HepG2 (cell line): ENCODE results near the gene DRC7. TPM values are rescaled to one million over a fixed set of nuclear protein-coding genes. Genes with fewer than 3 reads are reported as not detected.

Experiments
- ATAC-seq: fragments of 200-7000 bp; cut with Tn5 transposase; 3 replicates; pipeline ENCODE4 v1.9.1; 2020; ENCODE audit warnings: mild to moderate bottlenecking, moderate library complexity
- BruUV-seq: library from RNA; stranded (reverse); fragments of 400-500 nt; replicated peaks from 2 replicates; lab custom pipeline; 2021; lab: Mats Ljungman, UMichigan
- CTCF ChIA-PET: fragments of 300-600 bp; formaldehyde crosslinking; extraction: SDS; loops from one replicate; lab custom pipeline; 2021; ENCODE audit warnings: low total read pairs, inconsistent platforms, low intra/inter-chr PET ratio; lab: Yijun Ruan, JAX
- POLR2A ChIA-PET: fragments of 350-600 bp; sonication (Branson Sonifier 250); formaldehyde crosslinking; loops from one replicate; lab custom pipeline; 2020; ENCODE audit warnings: antibody characterized with exemption, inconsistent platforms; lab: Yijun Ruan, JAX
- DNase-seq: peaks from one replicate; pipeline ENCODE4 v3.0.0-alpha.2; 2015; ENCODE audit warnings: low spot score
- FAIRE-seq: peaks from 3 replicates; lab custom pipeline; 2011; peaks lifted over from hg19 to GRCh38; lab: Jason Lieb, UNC
- H2AFZ ChIP-seq: one replicate; pipeline ENCODE4 v1.6.1; 2011; ENCODE audit warnings: low read length, inconsistent platforms
- H3K27ac ChIP-seq: fragments of 300-600 bp; 3 replicates; pipeline ENCODE4 v1.8.0; 2011; ENCODE audit warnings: mixed run types, mild to moderate bottlenecking, mixed read lengths, low read length, inconsistent platforms; ENCODE audit not compliant: insufficient read depth; ENCODE audit errors: extremely low read length
- H3K27me3 ChIP-seq, 2 experiments: fragments of 200-600 bp in 1 of 2; 2 replicates in 1 of 2; 3 replicates in 1 of 2; pipeline versions ENCODE4 v1.6.0 to v1.8.0; 2011; ENCODE audit warnings: low read length in 2 of 2, mild to moderate bottlenecking in 2 of 2, moderate library complexity in 2 of 2, inconsistent platforms in 1 of 2; ENCODE audit not compliant: insufficient read depth in 2 of 2, control insufficient read depth in 1 of 2
- H3K36me3 ChIP-seq, 2 experiments: fragments of 200-600 bp in 1 of 2; replicated peaks in 1 of 2; 2 replicates in 1 of 2; 3 replicates in 1 of 2; pipeline versions ENCODE4 v1.5.1 to v1.8.0; 2011; ENCODE audit warnings: low read length in 2 of 2, inconsistent platforms in 1 of 2; ENCODE audit not compliant: insufficient read depth in 2 of 2, control insufficient read depth in 1 of 2
- H3K4me1 ChIP-seq: 2 replicates; pipeline ENCODE4 v1.5.1; 2012; ENCODE audit warnings: low read length, inconsistent platforms; ENCODE audit not compliant: insufficient read depth
- H3K4me2 ChIP-seq: 2 replicates; pipeline ENCODE4 v1.6.0; 2011; ENCODE audit warnings: low read depth, low read length, inconsistent platforms
- H3K4me3 ChIP-seq, 3 experiments: fragments of 200-600 bp in 1 of 3; sonication (generic), shearing (Covaris generic) in 1 of 3; replicated peaks in 1 of 3; 2 replicates each; pipeline ENCODE4 v1.5.1; 2011 to 2016; ENCODE audit warnings: low read length in 3 of 3, inconsistent platforms in 2 of 3, low read depth in 2 of 3, mild to moderate bottlenecking in 2 of 3, control low read depth in 1 of 3, mixed read lengths in 1 of 3; ENCODE audit not compliant: insufficient read depth in 1 of 3
- H3K79me2 ChIP-seq: one replicate; pipeline ENCODE4 v1.6.1; 2011; ENCODE audit warnings: low read length, inconsistent platforms; ENCODE audit not compliant: insufficient read depth
- H3K9ac ChIP-seq: 2 replicates; pipeline ENCODE4 v1.6.0; 2011; ENCODE audit warnings: mild to moderate bottlenecking, low read depth, low read length, inconsistent platforms; ENCODE audit not compliant: insufficient read depth
- H3K9me3 ChIP-seq: 2 replicates; pipeline ENCODE4 v1.5.1; 2012; ENCODE audit warnings: mild to moderate bottlenecking, low read length
- H4K20me1 ChIP-seq: 2 replicates; pipeline ENCODE4 v1.6.0; 2011; ENCODE audit warnings: inconsistent platforms, mild to moderate bottlenecking, low read length, moderate library complexity; ENCODE audit not compliant: insufficient read depth
- ADNP ChIP-seq: sonication (generic); formaldehyde crosslinking; IDR thresholded peaks from 2 replicates; pipeline ENCODE4 v1.4.0; 2020; ENCODE audit warnings: missing genetic modification reagents
- AGO2 ChIP-seq: fragments of 200-400 bp; formaldehyde crosslinking; optimal IDR thresholded peaks from 2 replicates; pipeline ENCODE3; 2017; ENCODE audit warnings: mild to moderate bottlenecking, low read depth, low read length, moderate library complexity
- DR1 ChIP-seq: sonication (generic); formaldehyde crosslinking; IDR thresholded peaks from 2 replicates; pipeline ENCODE4 v1.8.0; 2021; ENCODE audit warnings: mild to moderate bottlenecking, missing genetic modification reagents, inconsistent platforms
- IKZF1 ChIP-seq: fragments of 450-650 bp; IDR thresholded peaks from 2 replicates; pipeline ENCODE4 v1.7.1; 2016
- NFKBIZ ChIP-seq: IDR thresholded peaks from 2 replicates; pipeline ENCODE4 v1.6.1; 2018; ENCODE audit warnings: missing genetic modification reagents, missing compliant biosample characterization
- PHF8 ChIP-seq: sonication (generic); formaldehyde crosslinking; IDR thresholded peaks from 2 replicates; pipeline ENCODE4 v1.5.0; 2020; ENCODE audit warnings: missing genetic modification reagents
- POLR2G ChIP-seq: fragments of 200-400 bp; formaldehyde crosslinking; IDR thresholded peaks from 2 replicates; pipeline ENCODE4 v1.6.1; 2018; ENCODE audit warnings: mild to moderate bottlenecking, low read depth, low read length, moderate library complexity
- REL ChIP-seq: sonication (generic); formaldehyde crosslinking; conservative IDR thresholded peaks from 2 replicates; pipeline ENCODE4 v1.8.0; 2022; ENCODE audit warnings: mild to moderate bottlenecking, missing genetic modification reagents, moderate library complexity
- SSRP1 ChIP-seq: IDR thresholded peaks from 2 replicates; pipeline ENCODE4 v1.6.1; 2016; ENCODE audit warnings: control low read depth
- TCF7 ChIP-seq: sonication (generic); IDR thresholded peaks from 2 replicates; pipeline ENCODE4 v1.6.1; 2016; ENCODE audit warnings: antibody characterized with exemption, low read depth
- ZNF138 ChIP-seq: sonication (generic); formaldehyde crosslinking; IDR thresholded peaks from 2 replicates; pipeline ENCODE4 v1.5.0; 2020; ENCODE audit warnings: mild to moderate bottlenecking, low read depth, missing genetic modification reagents
- ZNF44 ChIP-seq: sonication (generic); formaldehyde crosslinking; IDR thresholded peaks from 2 replicates; pipeline ENCODE4 v1.5.1; 2020; ENCODE audit warnings: mild to moderate bottlenecking, missing genetic modification reagents
- ZNF496 ChIP-seq: sonication (generic); formaldehyde crosslinking; IDR thresholded peaks from 2 replicates; pipeline ENCODE4 v1.8.1; 2023; ENCODE audit warnings: mild to moderate bottlenecking, moderate library complexity, missing genetic modification reagents; ENCODE audit not compliant: insufficient replicate concordance
- ZNF510 ChIP-seq: sonication (generic); formaldehyde crosslinking; IDR thresholded peaks from 2 replicates; pipeline ENCODE4 v1.4.0; 2020; ENCODE audit warnings: low read depth, mild to moderate bottlenecking, missing genetic modification reagents
- ZNF605 ChIP-seq: sonication (generic); formaldehyde crosslinking; IDR thresholded peaks from 2 replicates; pipeline ENCODE4 v1.8.0; 2022; ENCODE audit warnings: mild to moderate bottlenecking, missing genetic modification reagents
- ZNF629 ChIP-seq: sonication (generic); formaldehyde crosslinking; conservative IDR thresholded peaks from 2 replicates; pipeline ENCODE4 v1.5.0; 2020; ENCODE audit warnings: missing genetic modification reagents
- WGBS: methylation state at CpG from one replicate; pipeline ENCODE4 v1.1.6; 2017; ENCODE audit warnings: low lambda C conversion rate; 5-methylcytosine and 5-hydroxymethylcytosine counted together
- in situ Hi-C: cut with HindIII; loops from 2 replicates; pipeline ENCODE4 v1.10.0; 2017; ENCODE audit warnings: low pct_unique_long_range_greater_than_20kb; ENCODE audit not compliant: extremely low pct_ligation_motif_present
- intact Hi-C: fragments of 100-400 bp; cut with micrococcal nuclease; formaldehyde crosslinking; loops from one replicate; pipeline ENCODE4 v1.10.0; 2022; ENCODE audit not compliant: unreplicated experiment
- polyA plus RNA-seq, 8 experiments: library from polyadenylated mRNA; depleted of rRNA in 3 of 8; stranded (reverse) in 7 of 8; unstranded in 1 of 8; fragments of >200 nt; fragmentation: Illumina TruSeq in 4 of 8; extraction: Trizol in 4 of 8; gene quantifications; 2 replicates each; pipeline versions ENCODE4 v1.2.1 to v1.2.3, GENCODE V29; 2011 to 2016; ENCODE audit warnings: low read depth in 4 of 8, missing spikeins in 1 of 8, mixed read lengths in 1 of 8; ENCODE audit not compliant: insufficient read depth in 1 of 8
- total RNA-seq, 5 experiments: library from RNA; depleted of rRNA; stranded (reverse); fragments of >200 nt; fragmentation: Illumina TruSeq; extraction: Trizol; gene quantifications; 2 replicates each; pipeline ENCODE4 v1.2.3, GENCODE V29; 2016; ENCODE audit warnings: low read depth in 1 of 5
- TF ChIP-seq, protein P1 (sequence below): sonication (generic); formaldehyde crosslinking; IDR thresholded peaks from 2 replicates; pipeline ENCODE4 v1.8.0; 2022; ENCODE audit warnings: mild to moderate bottlenecking, missing genetic modification reagents, moderate library complexity

DRC7 gene
- total and polyA plus RNA-seq, 2 of the 13 experiments (the other 11 are each of a cell fraction or from before 2014, with no cell fraction given) = 2.7 to 3.4 TPM

DNA sequence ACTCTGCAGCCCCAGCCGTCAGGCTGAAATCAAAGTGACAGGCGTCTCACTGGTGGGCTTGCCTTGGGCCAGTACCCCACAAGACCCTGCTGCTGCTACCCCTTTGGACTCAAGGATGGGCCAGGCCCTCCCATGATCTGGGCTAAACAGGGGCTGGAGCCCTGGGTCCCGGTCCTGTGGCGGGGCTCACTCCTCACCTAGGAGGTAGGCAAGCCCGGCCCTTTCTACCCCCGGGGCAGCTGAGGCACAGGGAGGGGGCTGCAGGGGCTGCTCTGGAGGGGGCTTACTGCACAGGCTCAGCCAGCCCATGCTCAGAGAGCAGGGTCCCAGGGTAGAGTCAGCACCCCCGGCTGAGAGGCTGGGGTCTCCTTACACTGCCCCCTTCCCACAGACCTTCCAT lies 64.5 kb downstream of the DRC7 start:
- Histone ChIP-seq H3K4me3 (no peak overlapping the region), H4K20me1 (no peaks in the 10 kb centered on the region), H2AFZ (no peak overlapping the region), H3K79me2 (no peaks in the 10 kb centered on the region), H3K4me2 (no peak overlapping the region), H3K27ac (no peak overlapping the region), H3K9ac (no peak overlapping the region), H3K36me3 (peaks cover 25 to 51% of the 10 kb centered on the region in 2 experiments; a peak in 4 of 5 replicates), H3K9me3 (no peaks in the 10 kb centered on the region), H3K4me1 (no peaks in the 10 kb centered on the region), H3K27me3 (no peaks in the 10 kb centered on the region)
- intact Hi-C loops = no loop called here
- WGBS = 88% methylated on average over 5 of the region's 7 CpGs
- CTCF ChIA-PET = interaction anchor here (1.1 kb wide), 1 partner anchor 23 kb away, joined by 3 read pairs; no protein-coding TSS in a partner anchor
- DNase-seq (no peak), ATAC-seq (no peak), FAIRE-seq (no peak)
- no peak for TF ChIP-seq NFKBIZ (CRISPR knock-in tag)
- TF ChIP-seq AGO2 = peak; percentile 19
- no peak for TF ChIP-seq ZNF138
- peak; percentile 37; the same call in 1 of the 2 replicates for TF ChIP-seq POLR2G
- POLR2A ChIA-PET = no interaction called here
- in situ Hi-C loops = loop anchor here (5.0 kb wide), 2 partner anchors 103 to 243 kb away; partner anchors contain the start of genes USB1 and ZNF319
- BruUV-seq = no TSS peak

DNA sequence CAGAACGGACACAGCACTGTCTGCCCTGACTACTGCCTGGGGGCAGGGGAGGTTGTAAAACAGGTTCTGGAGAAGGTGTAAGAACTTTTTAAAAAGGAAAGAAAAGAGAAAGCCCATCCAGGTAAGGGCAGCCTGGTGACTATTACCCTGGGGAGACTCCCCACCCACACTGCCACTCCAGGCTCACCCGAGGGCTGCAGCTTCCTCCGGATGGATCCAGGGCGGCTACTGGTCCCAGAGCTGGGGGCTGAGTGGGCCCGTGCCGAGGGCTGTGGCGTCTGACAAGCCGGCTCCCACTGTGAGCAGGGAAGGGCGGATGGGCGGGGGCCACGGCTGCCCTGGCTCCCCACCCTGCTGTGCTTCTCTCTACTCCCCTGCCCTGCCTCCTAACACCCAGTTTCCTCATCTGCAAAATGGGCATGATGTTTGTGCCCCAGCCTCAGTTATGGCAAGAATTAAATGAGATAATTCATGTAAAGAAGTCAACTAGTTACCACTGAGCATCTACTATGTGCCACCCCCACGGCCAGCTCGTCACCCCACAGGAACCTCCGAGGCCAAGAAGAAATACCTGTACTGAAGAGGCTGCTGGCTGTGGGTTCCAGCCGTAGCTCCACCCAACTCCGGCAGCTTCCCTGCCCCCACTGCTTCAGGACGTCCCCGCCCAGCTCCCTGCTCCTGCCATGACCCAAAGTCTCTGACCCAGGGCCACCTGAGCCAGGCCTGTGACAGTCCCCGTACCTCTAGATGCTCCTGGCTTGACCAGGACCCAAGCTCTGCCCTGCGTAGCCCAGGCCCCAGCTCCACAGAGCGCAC lies 65.1 kb downstream of the DRC7 start:
- Histone ChIP-seq H4K20me1 (no peaks in the 10 kb centered on the region), H3K79me2 (no peaks in the 10 kb centered on the region), H2AFZ (no peak overlapping the region), H3K27ac (no peak overlapping the region), H3K9me3 (no peaks in the 10 kb centered on the region), H3K4me3 (no peak overlapping the region), H3K4me1 (no peaks in the 10 kb centered on the region), H3K4me2 (no peak overlapping the region), H3K36me3 (peaks cover 25 to 51% of the 10 kb centered on the region in 2 experiments), H3K9ac (no peak overlapping the region), H3K27me3 (no peaks in the 10 kb centered on the region)
- DNase-seq (no peak), FAIRE-seq (no peak), ATAC-seq (no peak)
- CTCF ChIA-PET = interaction anchor here (1.1 kb wide), 1 partner anchor 22 kb away, joined by 3 read pairs; no protein-coding TSS in a partner anchor
- BruUV-seq = no TSS peak
- intact Hi-C loops (no loop called here), in situ Hi-C loops (loop anchor here (5.0 kb wide), 2 partner anchors 103 to 243 kb away; partner anchors contain the start of genes USB1 and ZNF319)
- WGBS = 97% methylated on average over 20 of the region's 21 CpGs
- POLR2A ChIA-PET = interaction anchor here (1.2 kb wide), 1 partner anchor 22 kb away, joined by 3 read pairs; no protein-coding TSS in a partner anchor
- TF ChIP-seq ZNF510 (CRISPR knock-in tag) = no peak
- no peak for TF ChIP-seq ADNP (CRISPR knock-in tag)
- no peak for TF ChIP-seq REL (CRISPR knock-in tag)
- TF ChIP-seq IKZF1 = no peak
- no peak for TF ChIP-seq ZNF44 (CRISPR knock-in tag)
- TF ChIP-seq PHF8 (CRISPR knock-in tag) = 0 out of 2 replicates have a peak, but pooled peaks have one; percentile 5
- TF ChIP-seq, protein P1, sequence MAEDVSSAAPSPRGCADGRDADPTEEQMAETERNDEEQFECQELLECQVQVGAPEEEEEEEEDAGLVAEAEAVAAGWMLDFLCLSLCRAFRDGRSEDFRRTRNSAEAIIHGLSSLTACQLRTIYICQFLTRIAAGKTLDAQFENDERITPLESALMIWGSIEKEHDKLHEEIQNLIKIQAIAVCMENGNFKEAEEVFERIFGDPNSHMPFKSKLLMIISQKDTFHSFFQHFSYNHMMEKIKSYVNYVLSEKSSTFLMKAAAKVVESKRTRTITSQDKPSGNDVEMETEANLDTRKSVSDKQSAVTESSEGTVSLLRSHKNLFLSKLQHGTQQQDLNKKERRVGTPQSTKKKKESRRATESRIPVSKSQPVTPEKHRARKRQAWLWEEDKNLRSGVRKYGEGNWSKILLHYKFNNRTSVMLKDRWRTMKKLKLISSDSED (CRISPR knock-in tag) = no peak
- no peak for TF ChIP-seq ZNF496 (CRISPR knock-in tag)
- no peak for TF ChIP-seq TCF7
- TF ChIP-seq SSRP1 (CRISPR knock-in tag) = peak; percentile 29; the same call in 1 of the 2 replicates
- peak; percentile 76 for TF ChIP-seq ZNF629 (CRISPR knock-in tag)
- no peak for TF ChIP-seq DR1 (CRISPR knock-in tag)
- no peak for TF ChIP-seq ZNF605 (CRISPR knock-in tag)
